Mucosa of stomach (tissue), 1 donor: Measurements from ENCODE around the gene KRTAP21-2.
"Not testable (repeated sequence)": the region's sequence is repeated elsewhere in the genome, so short reads cannot be mapped to it uniquely, and the experiment has no call there.

ENCODE experiments used
- H3K27me3 ChIP-seq: one replicate; pipeline ENCODE4 v1.7.0; 2013; ENCODE audit warnings: mild to moderate bottlenecking, low read length; ENCODE audit not compliant: control insufficient read depth, insufficient read depth
- H3K36me3 ChIP-seq: one replicate; pipeline ENCODE4 v1.7.0; 2013; ENCODE audit warnings: low read length; ENCODE audit not compliant: control insufficient read depth, insufficient read depth
- H3K4me1 ChIP-seq: one replicate; pipeline ENCODE4 v1.7.0; 2013; ENCODE audit warnings: mild to moderate bottlenecking, low read length; ENCODE audit not compliant: control insufficient read depth, insufficient read depth
- H3K4me3 ChIP-seq: one replicate; pipeline ENCODE4 v1.7.0; 2013; ENCODE audit warnings: low read length
- H3K9ac ChIP-seq: one replicate; pipeline ENCODE4 v1.7.0; 2013; ENCODE audit warnings: mild to moderate bottlenecking, low read length, moderate library complexity
- H3K9me3 ChIP-seq: one replicate; pipeline ENCODE4 v1.7.0; 2013; ENCODE audit warnings: mild to moderate bottlenecking, low read length, moderate library complexity; ENCODE audit not compliant: control insufficient read depth
- donor health status: Pancreatic carcinoma.

KRTAP21-2 gene

GRCh38 chr21:30747159-30747558 lies at the start of gene KRTAP21-2:
KRTAP21-2 (minus strand) TSS chr21:30747259; CDS start chr21:30747202, 57 bp downstream.
- Histone ChIP-seq H3K4me3 (no peak within 1 kb of the TSS), H3K9ac (no peak within 1 kb of the TSS)

GRCh38 chr21:30793581-30794314 lies 46.7 kb upstream of the KRTAP21-2 start:
- no peaks in the 10 kb centered on the region for H3K27me3 ChIP-seq
- H3K9me3 ChIP-seq, result no peaks in the 10 kb centered on the region
- H3K36me3 ChIP-seq, result no peaks in the 10 kb centered on the region
- no peaks in the 10 kb centered on the region for H3K4me1 ChIP-seq
- no peak overlapping the region for H3K4me3 ChIP-seq
- no peak overlapping the region for H3K9ac ChIP-seq

More at GRCh38 chr21:30747159-30747558, at the start of gene KRTAP21-2:
- Histone ChIP-seq H3K27me3 (no peaks in the 10 kb centered on the region), H3K36me3 (no peaks in the 10 kb centered on the region), H3K9me3 (no peaks in the 10 kb centered on the region), H3K4me1 (no peaks in the 10 kb centered on the region)

- Histone ChIP-seq H3K9me3 (no peaks in the 10 kb centered on the region), H3K9ac (no peak overlapping the region), H3K36me3 (no peaks in the 10 kb centered on the region), H3K4me3 (no peak overlapping the region), H3K4me1 (no peaks in the 10 kb centered on the region), H3K27me3 (no peaks in the 10 kb centered on the region)
These were observed 32.2 kb upstream of the KRTAP21-2 start for GRCh38 chr21:30779249-30779648.

GRCh38 chr21:30769724-30770431 lies 22.8 kb upstream of the KRTAP21-2 start:
- Histone ChIP-seq H3K4me1 (no peaks in the 10 kb centered on the region), H3K9ac (no peak overlapping the region), H3K36me3 (no peaks in the 10 kb centered on the region), H3K9me3 (no peaks in the 10 kb centered on the region), H3K4me3 (no peak overlapping the region), H3K27me3 (no peaks in the 10 kb centered on the region)

GRCh38 chr21:30760776-30761175 lies 13.7 kb upstream of the KRTAP21-2 start:
- Histone ChIP-seq H3K27me3 (no peaks in the 10 kb centered on the region), H3K36me3 (no peaks in the 10 kb centered on the region), H3K9me3 (no peaks in the 10 kb centered on the region), H3K9ac (no peak overlapping the region), H3K4me1 (no peaks in the 10 kb centered on the region), H3K4me3 (no peak overlapping the region)

GRCh38 chr21:30758306-30758705 lies 11.2 kb upstream of the KRTAP21-2 start:
- no peaks in the 10 kb centered on the region for H3K4me1 ChIP-seq
- H3K9me3 ChIP-seq, result no peaks in the 10 kb centered on the region
- H3K9ac ChIP-seq, result no peak overlapping the region
- no peaks in the 10 kb centered on the region for H3K36me3 ChIP-seq
- no peaks in the 10 kb centered on the region for H3K27me3 ChIP-seq
- no peak overlapping the region for H3K4me3 ChIP-seq

- H3K4me3 ChIP-seq, H3K4me1 ChIP-seq, H3K9me3 ChIP-seq, H3K9ac ChIP-seq, H3K27me3 ChIP-seq, H3K36me3 ChIP-seq: not testable (repeated sequence)
These were observed 8.3 kb upstream of the KRTAP21-2 start, which contains the start of gene KRTAP21-1 for GRCh38 chr21:30755328-30755727. KRTAP21-1 (minus strand) TSS chr21:30755428; CDS start chr21:30755378, 50 bp downstream.

GRCh38 chr21:30740462-30740861 lies 6.6 kb downstream of the KRTAP21-2 start:
- no peaks in the 10 kb centered on the region for H3K9me3 ChIP-seq
- no peaks in the 10 kb centered on the region for H3K4me1 ChIP-seq
- H3K27me3 ChIP-seq, result no peaks in the 10 kb centered on the region
- no peak overlapping the region for H3K9ac ChIP-seq
- no peaks in the 10 kb centered on the region for H3K36me3 ChIP-seq
- no peak overlapping the region for H3K4me3 ChIP-seq

GRCh38 chr21:30733026-30733425 lies 14.0 kb downstream of the KRTAP21-2 start:
- no peaks in the 10 kb centered on the region for H3K36me3 ChIP-seq
- H3K9me3 ChIP-seq, result no peaks in the 10 kb centered on the region
- no peaks in the 10 kb centered on the region for H3K27me3 ChIP-seq
- H3K4me1 ChIP-seq, result no peaks in the 10 kb centered on the region
- H3K9ac ChIP-seq, result no peak overlapping the region
- H3K4me3 ChIP-seq, result no peak overlapping the region

GRCh38 chr21:30726726-30727125 lies 20.3 kb downstream of the KRTAP21-2 start:
- H3K9me3 ChIP-seq, result no peaks in the 10 kb centered on the region
- no peaks in the 10 kb centered on the region for H3K4me1 ChIP-seq
- no peaks in the 10 kb centered on the region for H3K36me3 ChIP-seq
- no peak overlapping the region for H3K9ac ChIP-seq
- no peak overlapping the region for H3K4me3 ChIP-seq
- no peaks in the 10 kb centered on the region for H3K27me3 ChIP-seq

GRCh38 chr21:30719401-30719800 lies 27.7 kb downstream of the KRTAP21-2 start:
- H3K36me3 ChIP-seq, result no peaks in the 10 kb centered on the region
- no peaks in the 10 kb centered on the region for H3K27me3 ChIP-seq
- no peak overlapping the region for H3K4me3 ChIP-seq
- no peaks in the 10 kb centered on the region for H3K4me1 ChIP-seq
- H3K9ac ChIP-seq, result no peak overlapping the region
- no peaks in the 10 kb centered on the region for H3K9me3 ChIP-seq

- Histone ChIP-seq H3K36me3 (no peaks in the 10 kb centered on the region), H3K4me1 (no peaks in the 10 kb centered on the region), H3K27me3 (no peaks in the 10 kb centered on the region), H3K4me3 (no peak within 1 kb of the TSS), H3K9me3 (no peaks in the 10 kb centered on the region), H3K9ac (no peak within 1 kb of the TSS)
These were observed 28.7 kb downstream of the KRTAP21-2 start, which contains the start of gene KRTAP21-3 for GRCh38 chr21:30718239-30718909. KRTAP21-3 (minus strand) TSS chr21:30718777; CDS start chr21:30718759, 18 bp downstream.
